ENCODE results near the gene MUC22.
"Not testable (repeated sequence)": the region's sequence is repeated elsewhere in the genome, so short reads cannot be mapped to it uniquely, and the experiment has no call there.

The MUC22 gene

GRCh38 chr6:31025595-31025994 is 15.3 kb downstream of the MUC22 start:
- in situ Hi-C loops (cut with MboI; ENCODE audit: low pct_unique_long_range_greater_than_20kb, low sequenced_read_pairs), result loop anchor here (25.0 kb wide), 1 partner anchor 88 kb away; the partner anchor contains the start of genes MUCL3 and SFTA2
- DNase-seq, result no peak

GRCh38 chr6:31031095-31031494 is 20.8 kb downstream of the MUC22 start:
- in situ Hi-C loops (cut with MboI; ENCODE audit: low pct_unique_long_range_greater_than_20kb, low sequenced_read_pairs), result loop anchor here (25.0 kb wide), 1 partner anchor 94 kb away; the partner anchor contains the start of genes MUCL3 and SFTA2
- no peak for DNase-seq

- DNase-seq, result no peak
- in situ Hi-C loops (cut with MboI; ENCODE audit: low pct_unique_long_range_greater_than_20kb, low sequenced_read_pairs), result loop anchor here (25.0 kb wide), 1 partner anchor 96 kb away; the partner anchor contains the start of genes MUCL3 and SFTA2
These were observed 22.8 kb downstream of the MUC22 start for GRCh38 chr6:31033075-31033474.

- in situ Hi-C loops (cut with MboI; ENCODE audit: low pct_unique_long_range_greater_than_20kb, low sequenced_read_pairs), result loop anchor here (25.0 kb wide), 1 partner anchor 99 kb away; the partner anchor contains the start of genes MUCL3 and SFTA2
- DNase-seq, result no peak
These were observed 25.7 kb downstream of the MUC22 start for GRCh38 chr6:31035862-31036497.

- in situ Hi-C loops (cut with MboI; ENCODE audit: low pct_unique_long_range_greater_than_20kb, low sequenced_read_pairs), result loop anchor here (25.0 kb wide), 1 partner anchor 100 kb away; the partner anchor contains the start of genes MUCL3 and SFTA2
- no peak for DNase-seq
These were observed 26.9 kb downstream of the MUC22 start for GRCh38 chr6:31037169-31037568.

- in situ Hi-C loops (cut with MboI; ENCODE audit: low pct_unique_long_range_greater_than_20kb, low sequenced_read_pairs), result loop anchor here (25.0 kb wide), 1 partner anchor 100 kb away; the partner anchor contains the start of genes MUCL3 and SFTA2
- no peak for DNase-seq
These were observed 27.4 kb downstream of the MUC22 start for GRCh38 chr6:31037682-31038081.

- in situ Hi-C loops (cut with MboI; ENCODE audit: low pct_unique_long_range_greater_than_20kb, low sequenced_read_pairs), result loop anchor here (25.0 kb wide), 1 partner anchor 101 kb away; the partner anchor contains the start of genes MUCL3 and SFTA2
- DNase-seq, result no peak
These were observed 28.3 kb downstream of the MUC22 start for GRCh38 chr6:31038559-31038958.

- DNase-seq, result no peak
- in situ Hi-C loops (cut with MboI; ENCODE audit: low pct_unique_long_range_greater_than_20kb, low sequenced_read_pairs), result loop anchor here (25.0 kb wide), 1 partner anchor 104 kb away; the partner anchor contains the start of genes MUCL3 and SFTA2
These were observed 30.5 kb downstream of the MUC22 start for GRCh38 chr6:31040801-31041200.

- no peak for DNase-seq
- in situ Hi-C loops (cut with MboI; ENCODE audit: low pct_unique_long_range_greater_than_20kb, low sequenced_read_pairs), result loop anchor here (25.0 kb wide), 1 partner anchor 104 kb away; the partner anchor contains the start of genes MUCL3 and SFTA2
These were observed 31.2 kb downstream of the MUC22 start for GRCh38 chr6:31041372-31041974.

- in situ Hi-C loops (cut with MboI; ENCODE audit: low pct_unique_long_range_greater_than_20kb, low sequenced_read_pairs), result loop anchor here (25.0 kb wide), 1 partner anchor 106 kb away; the partner anchor contains the start of genes MUCL3 and SFTA2
- peak; percentile 31 for DNase-seq
These were observed 32.5 kb downstream of the MUC22 start for GRCh38 chr6:31042806-31043205.

GRCh38 chr6:31048099-31048498 is 37.8 kb downstream of the MUC22 start:
- in situ Hi-C loops (cut with MboI; ENCODE audit: low pct_unique_long_range_greater_than_20kb, low sequenced_read_pairs), result loop anchor here (25.0 kb wide), 1 partner anchor 111 kb away; the partner anchor contains the start of genes MUCL3 and SFTA2
- DNase-seq, result no peak

- DNase-seq, result no peak
- in situ Hi-C loops (cut with MboI; ENCODE audit: low pct_unique_long_range_greater_than_20kb, low sequenced_read_pairs), result loop anchor here (25.0 kb wide), 1 partner anchor 112 kb away; the partner anchor contains the start of genes MUCL3 and SFTA2
These were observed 39.2 kb downstream of the MUC22 start for GRCh38 chr6:31049518-31049917.

GRCh38 chr6:31053187-31053586 is 42.9 kb downstream of the MUC22 start:
- DNase-seq; in situ Hi-C loops (cut with MboI; ENCODE audit: low pct_unique_long_range_greater_than_20kb, low sequenced_read_pairs): not testable (repeated sequence)

GRCh38 chr6:31053873-31054272 is 43.6 kb downstream of the MUC22 start:
- in situ Hi-C loops (cut with MboI; ENCODE audit: low pct_unique_long_range_greater_than_20kb, low sequenced_read_pairs), result no loop called here
- DNase-seq, result no peak

GRCh38 chr6:31055441-31055840 is 45.2 kb downstream of the MUC22 start:
- DNase-seq, result no peak
- in situ Hi-C loops (cut with MboI; ENCODE audit: low pct_unique_long_range_greater_than_20kb, low sequenced_read_pairs), result no loop called here

GRCh38 chr6:31057426-31058003 is 47.2 kb downstream of the MUC22 start:
- DNase-seq, result no peak
- in situ Hi-C loops (cut with MboI; ENCODE audit: low pct_unique_long_range_greater_than_20kb, low sequenced_read_pairs), result no loop called here

- in situ Hi-C loops (cut with MboI; ENCODE audit: low pct_unique_long_range_greater_than_20kb, low sequenced_read_pairs), result no loop called here
- peak; percentile 15 for DNase-seq
These were observed 48.0 kb downstream of the MUC22 start for GRCh38 chr6:31058128-31058894.

- in situ Hi-C loops (cut with MboI; ENCODE audit: low pct_unique_long_range_greater_than_20kb, low sequenced_read_pairs), result no loop called here
- DNase-seq, result no peak
These were observed 49.9 kb downstream of the MUC22 start for GRCh38 chr6:31060145-31060544.

GRCh38 chr6:31063906-31064435 is 53.7 kb downstream of the MUC22 start:
- in situ Hi-C loops (cut with MboI; ENCODE audit: low pct_unique_long_range_greater_than_20kb, low sequenced_read_pairs), result no loop called here
- no peak for DNase-seq

Measured in KBM-7 (cell line).